Nephron (organoid): ENCODE data around the gene TPD52L2.

Experiments used
- H3K27ac Mint-ChIP-seq, 3 experiments: 2 replicates each; pipeline ENCODE4 v1.8.0; 2020; ENCODE audit warnings: mixed read lengths in 3 of 3, mild to moderate bottlenecking in 2 of 3, moderate library complexity in 1 of 3
- H3K27me3 Mint-ChIP-seq: 2 replicates; pipeline ENCODE4 v1.8.0; 2021; ENCODE audit warnings: low read depth, mild to moderate bottlenecking, moderate library complexity, mixed read lengths
- H3K36me3 Mint-ChIP-seq: 2 replicates; pipeline ENCODE4 v1.8.0; 2020; ENCODE audit warnings: low read depth, mixed read lengths
- H3K4me1 Mint-ChIP-seq: 2 replicates; pipeline ENCODE4 v1.8.0; 2020; ENCODE audit warnings: mixed read lengths
- H3K4me3 Mint-ChIP-seq, 3 experiments: 2 replicates each; pipeline ENCODE4 v1.8.0; 2020; ENCODE audit warnings: mild to moderate bottlenecking in 3 of 3, mixed read lengths in 3 of 3, moderate library complexity in 2 of 3
- H3K9me3 Mint-ChIP-seq: 2 replicates; pipeline ENCODE4 v1.8.0; 2020; ENCODE audit warnings: mixed read lengths
- TF ChIP-seq, protein P1 (sequence below), 3 experiments: fragments of 200-600 bp; sonication (generic); IDR thresholded peaks; one replicate each; pipeline ENCODE4 v1.5.0; 2021; ENCODE audit warnings: antibody characterized with exemption in 3 of 3; ENCODE audit not compliant: unreplicated experiment in 3 of 3

Gene TPD52L2

DNA sequence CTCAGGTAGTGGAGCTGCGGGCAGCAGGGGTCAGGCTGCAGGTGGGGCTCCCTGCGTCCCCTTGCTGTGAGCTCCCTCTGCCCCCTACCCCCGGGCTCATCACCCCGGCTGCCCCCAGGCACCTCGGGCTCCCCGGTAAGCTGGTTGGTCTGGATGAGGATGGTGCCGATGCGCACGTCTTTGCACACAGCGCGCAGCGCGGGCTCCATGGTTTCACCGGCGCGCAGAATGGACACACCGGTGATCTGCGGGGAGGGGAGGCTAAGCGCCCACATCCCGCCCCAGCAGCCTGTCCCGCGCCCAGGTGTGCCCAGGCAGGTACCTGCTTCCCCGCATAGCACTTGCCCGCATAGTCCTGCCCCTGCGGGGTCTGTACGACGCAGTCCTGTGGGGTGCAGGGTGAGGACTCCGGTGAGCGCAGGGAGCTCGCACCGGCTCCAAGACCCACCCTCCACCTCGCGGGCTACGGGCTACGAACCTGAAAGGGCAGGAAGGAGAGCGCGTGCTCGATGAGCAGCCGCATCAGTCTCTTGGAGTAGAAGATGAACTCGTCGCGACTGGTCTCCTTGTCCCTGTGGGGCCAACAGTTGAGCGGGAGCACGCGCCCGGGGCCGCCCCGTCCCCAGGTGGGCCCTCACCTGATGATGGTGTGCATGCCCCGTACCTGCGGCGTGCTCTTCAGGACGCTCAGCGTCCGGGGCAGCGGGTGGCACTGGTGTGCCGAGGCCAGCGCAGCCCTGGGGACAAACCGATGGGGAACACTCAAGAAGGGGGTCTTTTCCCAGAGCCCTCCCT, 75.6 kb downstream of the TPD52L2 start:
- no peaks in the 10 kb centered on the region for H3K27me3 Mint-ChIP-seq
- no peak overlapping the region for H3K27ac Mint-ChIP-seq
- H3K4me3 Mint-ChIP-seq, result no peak overlapping the region
- H3K9me3 Mint-ChIP-seq, result no peaks in the 10 kb centered on the region
- H3K36me3 Mint-ChIP-seq, result peaks cover 26% of the 10 kb centered on the region
- TF ChIP-seq, protein P1, sequence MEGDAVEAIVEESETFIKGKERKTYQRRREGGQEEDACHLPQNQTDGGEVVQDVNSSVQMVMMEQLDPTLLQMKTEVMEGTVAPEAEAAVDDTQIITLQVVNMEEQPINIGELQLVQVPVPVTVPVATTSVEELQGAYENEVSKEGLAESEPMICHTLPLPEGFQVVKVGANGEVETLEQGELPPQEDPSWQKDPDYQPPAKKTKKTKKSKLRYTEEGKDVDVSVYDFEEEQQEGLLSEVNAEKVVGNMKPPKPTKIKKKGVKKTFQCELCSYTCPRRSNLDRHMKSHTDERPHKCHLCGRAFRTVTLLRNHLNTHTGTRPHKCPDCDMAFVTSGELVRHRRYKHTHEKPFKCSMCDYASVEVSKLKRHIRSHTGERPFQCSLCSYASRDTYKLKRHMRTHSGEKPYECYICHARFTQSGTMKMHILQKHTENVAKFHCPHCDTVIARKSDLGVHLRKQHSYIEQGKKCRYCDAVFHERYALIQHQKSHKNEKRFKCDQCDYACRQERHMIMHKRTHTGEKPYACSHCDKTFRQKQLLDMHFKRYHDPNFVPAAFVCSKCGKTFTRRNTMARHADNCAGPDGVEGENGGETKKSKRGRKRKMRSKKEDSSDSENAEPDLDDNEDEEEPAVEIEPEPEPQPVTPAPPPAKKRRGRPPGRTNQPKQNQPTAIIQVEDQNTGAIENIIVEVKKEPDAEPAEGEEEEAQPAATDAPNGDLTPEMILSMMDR (IDR thresholded peaks at IDR 0.05; ENCODE audit: unreplicated experiment in 3 of 3), result no peak
- no peaks in the 10 kb centered on the region for H3K4me1 Mint-ChIP-seq
